Adipocyte (in vitro differentiated cells): ENCODE data around the gene GNGT2.
A peak's percentile ranks its signal among the peaks of the same experiment; 100 is the strongest.

Source experiments
- DNase-seq: peaks from one replicate; pipeline ENCODE4 v3.0.0-alpha.2; 2015; ENCODE audit warnings: low read depth
- H3K27me3 ChIP-seq: replicated peaks from 2 replicates; pipeline ENCODE4 v1.7.0; 2013; ENCODE audit warnings: mild to moderate bottlenecking, low read length, moderate library complexity; ENCODE audit not compliant: control insufficient read depth, insufficient read depth
- H3K36me3 ChIP-seq: 2 replicates; pipeline ENCODE4 v1.7.0; 2013; ENCODE audit warnings: low read length, mild to moderate bottlenecking, moderate library complexity; ENCODE audit not compliant: control insufficient read depth, insufficient read depth, severe bottlenecking
- H3K4me1 ChIP-seq: 2 replicates; pipeline ENCODE4 v1.7.0; 2013; ENCODE audit warnings: mild to moderate bottlenecking, low read length, moderate library complexity; ENCODE audit not compliant: control insufficient read depth, insufficient read depth
- H3K4me3 ChIP-seq: 2 replicates; pipeline ENCODE4 v1.7.0; 2013; ENCODE audit warnings: mild to moderate bottlenecking, low read length, moderate library complexity
- H3K9ac ChIP-seq: 2 replicates; pipeline ENCODE4 v1.7.0; 2013; ENCODE audit warnings: mild to moderate bottlenecking, low read length, moderate library complexity
- H3K9me3 ChIP-seq: 2 replicates; pipeline ENCODE4 v1.7.0; 2013; ENCODE audit warnings: mild to moderate bottlenecking, low read length, moderate library complexity; ENCODE audit not compliant: control insufficient read depth

Gene GNGT2

DNA sequence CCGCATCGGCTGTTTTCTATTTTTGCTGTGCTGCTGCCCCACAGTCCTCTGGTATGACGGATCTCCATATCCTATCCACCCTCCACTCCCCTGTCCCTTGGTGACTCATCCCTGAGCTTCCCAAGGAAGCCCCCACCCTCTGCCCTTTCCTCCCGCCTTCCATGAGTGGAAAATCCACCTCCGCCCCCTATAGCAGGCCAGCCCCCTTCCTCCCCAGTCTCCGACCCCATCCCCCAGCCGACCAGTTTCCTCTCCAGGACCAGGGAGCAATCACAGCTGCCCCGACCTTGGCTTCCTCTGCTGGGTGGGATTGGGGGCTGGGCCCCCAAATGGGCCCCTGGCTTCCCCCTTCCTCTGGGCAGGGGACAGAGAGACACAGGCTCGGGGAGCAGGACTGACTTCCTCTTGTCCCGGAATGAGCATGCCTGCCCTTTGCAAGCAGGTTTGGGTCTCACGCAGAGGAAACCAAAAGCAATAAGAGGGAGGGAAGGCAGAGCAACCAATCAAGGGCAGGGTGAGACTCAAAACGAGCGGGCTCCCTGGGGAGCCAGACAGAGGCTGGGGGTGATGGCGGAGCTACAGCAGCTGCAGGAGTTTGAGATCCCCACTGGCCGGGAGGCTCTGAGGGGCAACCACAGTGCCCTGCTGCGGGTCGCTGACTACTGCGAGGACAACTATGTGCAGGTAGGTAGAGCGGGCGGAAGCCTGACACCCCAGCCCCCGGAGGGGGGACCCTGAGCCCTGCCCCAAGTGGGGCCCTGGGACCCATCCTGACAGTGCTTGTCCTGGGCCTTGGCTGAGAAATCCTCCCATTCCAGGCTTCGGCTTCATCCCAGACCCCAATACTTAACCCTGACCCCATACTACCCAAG is at the start of gene GNGT2, which contains the start of gene ABI3:
GNGT2 (minus strand) TSS at position 417 of the 872 bp plus-strand sequence. CDS start 3,152 bp downstream, outside the sequence.
ABI3 (plus strand) TSS at position 550 of the 872 bp plus-strand sequence; CDS start at position 568, 18 bp downstream.
- no peak within 1 kb of the TSS for H3K9ac ChIP-seq
- H3K9me3 ChIP-seq, result no peaks in the 10 kb centered on the region
- H3K4me1 ChIP-seq, result peaks cover 4% of the 10 kb centered on the region
- H3K4me3 ChIP-seq, result no peak within 1 kb of the TSS
- no peak for DNase-seq
- H3K27me3 ChIP-seq, result peaks cover 52% of the 10 kb centered on the region
- no peaks in the 10 kb centered on the region for H3K36me3 ChIP-seq

DNA sequence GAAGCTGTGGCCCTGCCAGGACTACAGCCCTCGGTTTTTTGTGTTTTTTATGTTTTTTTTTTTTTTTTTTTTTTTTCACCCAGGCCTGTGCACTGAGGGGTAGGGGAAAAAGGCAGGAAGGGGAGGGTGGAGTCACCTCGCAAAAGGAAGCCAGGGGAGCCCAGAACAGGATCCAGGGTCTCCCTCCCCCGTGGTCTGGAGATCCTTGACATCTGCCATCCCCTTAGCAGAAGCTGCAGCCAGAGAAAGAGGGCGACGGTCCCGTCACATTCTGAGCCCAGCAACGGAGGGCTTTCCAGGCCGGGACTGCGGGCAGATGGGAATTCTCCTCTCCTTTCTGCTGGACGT is 49.3 kb upstream of the GNGT2 start:
- peak overlapping the region; percentile 82 for H3K4me3 ChIP-seq
- no peaks in the 10 kb centered on the region for H3K9me3 ChIP-seq
- peaks cover 9% of the 10 kb centered on the region for H3K4me1 ChIP-seq
- no peak for DNase-seq
- H3K27me3 ChIP-seq, result no peaks in the 10 kb centered on the region
- H3K36me3 ChIP-seq, result no peaks in the 10 kb centered on the region
- H3K9ac ChIP-seq, result peak overlapping the region; percentile 87

DNA sequence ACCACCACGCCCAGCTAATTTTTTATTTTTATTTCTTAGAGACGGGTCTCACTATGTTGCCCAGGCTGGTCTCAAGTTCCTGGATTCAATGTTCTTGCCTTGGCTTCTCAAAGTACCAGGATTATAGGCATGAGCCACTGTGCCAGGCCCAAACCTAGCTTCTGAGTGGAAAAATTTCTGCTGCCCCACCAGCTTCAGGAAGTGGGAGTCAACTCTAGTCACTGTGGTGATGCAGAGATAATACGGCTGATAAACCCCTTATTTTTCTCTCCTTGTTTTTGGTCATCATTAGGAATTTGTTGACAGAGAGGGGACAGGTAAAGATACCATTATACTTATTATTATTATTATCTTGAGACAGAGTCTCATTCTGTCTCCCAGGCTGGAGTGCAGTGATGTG is 48.0 kb upstream of the GNGT2 start:
- no peak for DNase-seq

GRCh38 chr17:49255125-49255524 is 44.8 kb upstream of the GNGT2 start:
- H3K36me3 ChIP-seq, result no peaks in the 10 kb centered on the region
- H3K4me3 ChIP-seq, result no peak overlapping the region
- DNase-seq, result no peak
- H3K9ac ChIP-seq, result no peak overlapping the region
- peaks cover 3% of the 10 kb centered on the region for H3K4me1 ChIP-seq
- no peaks in the 10 kb centered on the region for H3K9me3 ChIP-seq
- H3K27me3 ChIP-seq, result peaks cover under 1% of the 10 kb centered on the region

More for the DNA sequence above, 48.0 kb upstream of the GNGT2 start:
- Histone ChIP-seq H3K36me3 (no peaks in the 10 kb centered on the region), H3K9ac (no peak overlapping the region), H3K4me3 (no peak overlapping the region), H3K4me1 (peaks cover 9% of the 10 kb centered on the region), H3K27me3 (no peaks in the 10 kb centered on the region), H3K9me3 (no peaks in the 10 kb centered on the region)

DNA sequence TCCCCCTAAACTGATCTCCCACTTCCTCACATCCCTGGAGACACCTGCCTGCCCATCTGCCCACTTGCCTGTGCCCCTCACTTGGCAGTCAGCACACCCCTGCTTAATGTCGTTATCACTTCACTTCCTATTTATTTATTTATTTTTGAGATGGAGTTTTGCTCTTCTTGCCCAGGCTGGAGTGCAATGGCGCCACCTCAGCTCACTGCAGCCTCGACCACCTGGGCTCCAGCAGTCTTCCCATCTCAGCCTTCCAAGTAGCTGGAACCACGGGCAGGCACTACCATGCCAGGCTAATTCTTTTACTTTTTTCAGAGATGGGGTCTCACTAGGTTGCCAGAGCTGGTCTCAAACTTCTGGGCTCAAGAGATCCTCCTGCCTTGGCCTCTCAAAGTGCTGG is 43.7 kb upstream of the GNGT2 start:
- DNase-seq, result no peak
- Histone ChIP-seq H3K9me3 (no peaks in the 10 kb centered on the region), H3K4me1 (peaks cover 8% of the 10 kb centered on the region), H3K4me3 (no peak overlapping the region), H3K36me3 (no peaks in the 10 kb centered on the region), H3K9ac (no peak overlapping the region), H3K27me3 (peaks cover 5% of the 10 kb centered on the region)

DNA sequence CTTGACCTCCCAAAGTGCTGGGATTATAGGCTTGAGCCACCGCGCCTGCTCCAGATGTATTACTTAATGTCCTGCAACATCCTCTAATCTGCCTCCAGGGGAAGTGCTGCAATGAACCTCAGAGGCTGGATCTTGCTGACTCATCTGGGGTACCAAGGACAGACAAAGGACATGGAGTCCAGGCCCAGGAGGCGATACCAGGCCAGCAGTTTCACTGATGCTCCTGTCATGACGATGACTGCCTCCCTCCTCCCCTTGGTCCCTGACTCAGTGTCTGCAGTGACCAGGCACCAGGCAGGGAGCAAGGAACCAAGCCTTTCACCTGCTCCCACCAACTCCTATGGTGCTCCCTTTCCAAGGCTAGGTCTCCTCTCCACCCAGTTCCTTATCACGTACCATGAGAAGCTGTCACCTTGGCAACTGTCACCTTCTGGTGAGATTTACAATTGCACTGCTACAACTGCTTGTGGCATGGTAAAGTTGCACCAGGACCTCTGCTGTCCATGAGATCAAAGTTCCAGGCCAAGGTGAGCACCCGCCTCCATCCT is 41.8 kb upstream of the GNGT2 start:
- peak; percentile 38 for DNase-seq
- no peak overlapping the region for H3K9ac ChIP-seq

DNA sequence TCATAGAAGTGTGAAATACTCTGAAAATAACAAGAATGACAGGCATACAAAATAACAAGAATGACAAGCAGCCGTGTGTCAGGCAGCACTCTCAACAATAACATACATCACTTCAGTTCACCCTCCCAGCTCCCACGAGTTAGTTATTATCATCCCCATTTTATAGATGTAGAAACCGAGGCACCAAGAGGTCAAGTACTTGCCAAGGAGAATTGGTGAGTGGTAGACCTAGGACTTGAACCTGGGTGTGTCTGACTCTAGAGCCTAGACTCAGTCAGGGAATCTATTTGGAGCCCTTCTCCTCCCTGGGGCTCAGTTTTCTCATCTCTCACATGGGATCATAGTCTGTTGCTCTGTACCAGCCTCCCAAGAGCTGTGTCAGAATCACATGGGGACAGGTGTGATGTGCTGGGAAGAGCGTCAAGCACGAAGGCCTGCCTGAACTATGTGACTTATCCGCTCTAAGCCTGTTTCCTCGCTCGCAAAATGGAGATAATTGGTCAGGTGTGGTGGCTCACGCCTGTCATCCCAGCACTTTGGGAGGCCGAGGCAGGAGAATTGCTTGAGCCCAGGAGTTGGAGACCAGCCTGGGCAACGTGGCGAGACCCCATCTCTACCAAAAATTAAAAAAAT is 39.6 kb upstream of the GNGT2 start:
- H3K27me3 ChIP-seq, result peaks cover 5% of the 10 kb centered on the region

More for the DNA sequence above, 41.8 kb upstream of the GNGT2 start:
- Histone ChIP-seq H3K4me3 (no peak overlapping the region), H3K36me3 (no peaks in the 10 kb centered on the region), H3K4me1 (peaks cover 10% of the 10 kb centered on the region), H3K9me3 (no peaks in the 10 kb centered on the region), H3K27me3 (peaks cover 5% of the 10 kb centered on the region)

DNA sequence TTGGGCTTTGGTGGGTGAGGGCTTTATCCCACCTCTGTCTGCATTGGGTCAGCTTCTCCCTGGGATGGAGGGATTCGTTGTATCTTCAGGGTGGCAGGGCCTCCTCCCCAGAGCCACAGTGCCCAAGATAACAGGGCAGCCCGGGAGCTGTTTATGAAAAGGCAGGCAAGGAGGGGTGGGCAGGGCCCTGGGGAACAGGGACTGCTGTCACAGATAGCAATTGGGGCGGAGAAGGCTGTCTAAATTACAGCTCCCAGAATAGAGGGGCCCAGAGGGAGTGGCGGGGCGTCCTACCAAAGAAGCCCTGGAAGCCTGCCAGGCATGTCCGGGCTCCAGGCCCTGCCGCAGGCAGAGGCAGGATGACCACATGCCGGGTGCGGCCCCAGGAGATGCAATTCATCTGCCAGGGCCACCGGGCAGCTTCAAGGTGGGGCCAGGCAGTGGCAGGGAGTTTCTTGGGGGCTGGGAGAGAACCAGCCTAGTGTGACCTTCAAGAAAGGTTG is 39.0 kb upstream of the GNGT2 start:
- no peaks in the 10 kb centered on the region for H3K36me3 ChIP-seq
- peak; percentile 54 for DNase-seq
- no peak overlapping the region for H3K4me3 ChIP-seq
- H3K9ac ChIP-seq, result no peak overlapping the region
- H3K27me3 ChIP-seq, result peaks cover 11% of the 10 kb centered on the region
- H3K4me1 ChIP-seq, result peaks cover 10% of the 10 kb centered on the region
- no peaks in the 10 kb centered on the region for H3K9me3 ChIP-seq

More for the DNA sequence above, 39.6 kb upstream of the GNGT2 start:
- Histone ChIP-seq H3K4me1 (peaks cover 10% of the 10 kb centered on the region), H3K9ac (no peak overlapping the region), H3K4me3 (no peak overlapping the region), H3K36me3 (no peaks in the 10 kb centered on the region), H3K9me3 (no peaks in the 10 kb centered on the region)
- DNase-seq, result no peak

DNA sequence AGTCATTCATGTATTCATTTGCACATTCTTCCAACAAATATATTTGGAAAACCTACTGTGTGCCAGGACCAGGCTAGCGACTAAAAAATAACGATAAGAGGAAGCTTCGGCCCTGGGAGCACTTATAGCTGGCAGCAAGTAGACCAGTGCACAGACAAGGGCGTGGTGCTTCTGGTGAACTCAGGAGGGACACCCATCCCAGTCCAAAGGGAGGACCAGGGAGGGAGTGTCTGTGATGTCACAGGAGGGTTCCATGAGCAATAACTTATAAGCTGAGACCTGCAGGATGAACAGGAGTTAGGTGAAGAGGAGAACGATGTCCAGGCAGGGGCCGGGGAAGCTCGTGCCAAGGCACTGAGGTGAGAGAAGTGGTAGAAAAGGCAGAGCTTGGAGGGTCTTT is 37.6 kb upstream of the GNGT2 start:
- Histone ChIP-seq H3K4me3 (no peak overlapping the region), H3K27me3 (peaks cover 11% of the 10 kb centered on the region), H3K4me1 (peaks cover 10% of the 10 kb centered on the region), H3K36me3 (no peaks in the 10 kb centered on the region), H3K9ac (no peak overlapping the region), H3K9me3 (no peaks in the 10 kb centered on the region)
- no peak for DNase-seq

- no peak overlapping the region for H3K4me3 ChIP-seq
- no peak for DNase-seq
- peaks cover 10% of the 10 kb centered on the region for H3K4me1 ChIP-seq
- peaks cover 13% of the 10 kb centered on the region for H3K27me3 ChIP-seq
- no peak overlapping the region for H3K9ac ChIP-seq
- H3K9me3 ChIP-seq, result no peaks in the 10 kb centered on the region
- H3K36me3 ChIP-seq, result no peaks in the 10 kb centered on the region
These were observed 34.5 kb upstream of the GNGT2 start for GRCh38 chr17:49244839-49245238.

DNA sequence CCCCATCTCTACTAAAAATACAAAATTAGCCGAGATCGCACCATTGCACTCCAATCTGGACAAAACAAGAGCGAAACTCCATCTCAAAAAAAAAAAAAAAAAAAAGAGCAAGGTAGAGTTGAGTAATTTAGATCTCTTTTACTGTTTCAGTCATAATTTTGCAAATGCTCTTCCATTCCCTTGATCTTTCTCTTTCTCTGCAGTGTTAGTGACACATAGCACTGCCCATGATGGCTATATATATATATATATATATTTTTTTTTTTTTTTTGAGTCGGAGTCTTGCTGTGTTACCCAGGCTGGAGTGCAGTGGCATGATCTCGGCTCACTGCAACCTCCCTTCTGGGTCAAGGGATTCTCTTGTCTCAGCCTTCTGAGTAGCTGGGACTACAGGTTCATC is 32.4 kb upstream of the GNGT2 start:
- Histone ChIP-seq H3K27me3 (peaks cover 15% of the 10 kb centered on the region), H3K4me1 (no peaks in the 10 kb centered on the region), H3K4me3 (no peak overlapping the region), H3K9me3 (no peaks in the 10 kb centered on the region), H3K9ac (no peak overlapping the region), H3K36me3 (no peaks in the 10 kb centered on the region)
- no peak for DNase-seq
